Right lobe of liver (tissue), 4 donors: ENCODE results near the gene CD274.

Source experiments
- POLR2A ChIP-seq: fragments of 450-650 bp; IDR thresholded peaks from one replicate; pipeline ENCODE4 v1.6.1; 2017; ENCODE audit warnings: antibody characterized with exemption, mild to moderate bottlenecking
- TF ChIP-seq, protein P1 (sequence below), 4 donors: fragments of 200-600 bp in 3 of 4; fragments of 450-650 bp in 1 of 4; IDR thresholded peaks; one replicate each; pipeline versions ENCODE4 v1.5.1 to v1.8.0; 2016 to 2022; ENCODE audit warnings: antibody characterized with exemption in 4 of 4, mild to moderate bottlenecking in 2 of 4
- donor health status: DM: no; HTN: no; CAD: no.
- donor health status: DM: no; HTN: no; CAD: no.
- donor health status: DM: no; HTN: yes; CAD: no.

DNA sequence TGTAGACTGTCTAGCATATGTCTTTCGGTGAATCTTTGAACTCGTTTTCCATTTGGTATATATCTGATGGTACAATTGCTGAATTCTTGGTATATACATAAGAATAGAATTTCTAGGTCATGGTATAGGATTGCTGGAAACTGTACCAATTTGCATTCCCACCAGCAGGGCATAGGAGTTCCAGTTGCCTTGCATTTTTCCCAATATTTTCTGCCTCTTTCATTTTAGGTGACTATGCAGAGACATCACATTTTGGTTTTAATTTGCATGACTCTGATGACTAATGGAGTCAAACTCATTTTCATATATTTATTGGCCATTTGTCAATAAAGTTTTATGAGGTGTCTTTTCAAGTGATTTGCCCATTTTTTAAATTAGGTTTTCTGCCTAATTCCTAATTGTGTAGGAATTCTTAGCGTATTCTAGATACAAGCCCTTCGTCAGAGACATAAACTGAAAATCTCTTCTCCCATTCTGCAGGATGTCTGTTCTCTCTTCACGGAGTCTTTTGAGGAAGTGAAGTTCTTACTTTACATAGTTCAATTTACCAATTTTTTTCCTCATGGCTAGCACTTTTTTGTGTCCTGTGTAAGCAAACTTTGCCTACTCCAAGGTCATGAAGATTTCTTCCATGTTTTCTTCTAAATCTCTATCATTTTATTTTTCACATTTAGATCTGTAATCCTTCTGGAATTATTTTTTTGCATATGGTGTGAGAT, 31.1 kb downstream of the CD274 start:
- no peak for TF ChIP-seq POLR2A
- TF ChIP-seq, protein P1, sequence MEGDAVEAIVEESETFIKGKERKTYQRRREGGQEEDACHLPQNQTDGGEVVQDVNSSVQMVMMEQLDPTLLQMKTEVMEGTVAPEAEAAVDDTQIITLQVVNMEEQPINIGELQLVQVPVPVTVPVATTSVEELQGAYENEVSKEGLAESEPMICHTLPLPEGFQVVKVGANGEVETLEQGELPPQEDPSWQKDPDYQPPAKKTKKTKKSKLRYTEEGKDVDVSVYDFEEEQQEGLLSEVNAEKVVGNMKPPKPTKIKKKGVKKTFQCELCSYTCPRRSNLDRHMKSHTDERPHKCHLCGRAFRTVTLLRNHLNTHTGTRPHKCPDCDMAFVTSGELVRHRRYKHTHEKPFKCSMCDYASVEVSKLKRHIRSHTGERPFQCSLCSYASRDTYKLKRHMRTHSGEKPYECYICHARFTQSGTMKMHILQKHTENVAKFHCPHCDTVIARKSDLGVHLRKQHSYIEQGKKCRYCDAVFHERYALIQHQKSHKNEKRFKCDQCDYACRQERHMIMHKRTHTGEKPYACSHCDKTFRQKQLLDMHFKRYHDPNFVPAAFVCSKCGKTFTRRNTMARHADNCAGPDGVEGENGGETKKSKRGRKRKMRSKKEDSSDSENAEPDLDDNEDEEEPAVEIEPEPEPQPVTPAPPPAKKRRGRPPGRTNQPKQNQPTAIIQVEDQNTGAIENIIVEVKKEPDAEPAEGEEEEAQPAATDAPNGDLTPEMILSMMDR (IDR thresholded peaks at IDR 0.05) = no peak
